ENCODE results near the gene BEND2. TPM values are rescaled to one million over a fixed set of nuclear protein-coding genes. Genes with fewer than 3 reads are reported as not detected.

Gene BEND2
- total RNA-seq, 1 experiment from 2014 or later: not detected

DNA sequence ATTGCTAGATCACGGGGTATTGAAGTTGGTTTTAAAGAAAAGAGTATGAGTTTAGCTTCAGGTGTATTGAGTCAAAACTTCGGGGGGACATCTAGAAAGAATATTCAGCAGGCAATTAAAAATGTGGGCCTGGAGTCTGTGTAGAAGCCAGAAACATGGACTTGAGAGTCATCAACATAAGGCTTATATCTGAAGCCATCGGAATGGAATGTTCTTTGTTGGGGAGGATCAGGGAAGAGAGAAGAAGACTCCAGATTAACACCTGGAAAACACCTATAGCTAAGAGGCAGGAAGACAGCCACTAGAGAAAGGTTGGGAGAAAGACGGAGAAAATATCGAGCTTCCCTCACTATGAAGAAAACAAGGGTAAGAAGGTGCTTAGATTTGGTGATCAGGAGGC, 69.5 kb downstream of the BEND2 start:
- intact Hi-C loops (cut with micrococcal nuclease; ENCODE audit: unreplicated experiment): no loop called here
- H3K4me3 ChIP-seq: no peak overlapping the region

DNA sequence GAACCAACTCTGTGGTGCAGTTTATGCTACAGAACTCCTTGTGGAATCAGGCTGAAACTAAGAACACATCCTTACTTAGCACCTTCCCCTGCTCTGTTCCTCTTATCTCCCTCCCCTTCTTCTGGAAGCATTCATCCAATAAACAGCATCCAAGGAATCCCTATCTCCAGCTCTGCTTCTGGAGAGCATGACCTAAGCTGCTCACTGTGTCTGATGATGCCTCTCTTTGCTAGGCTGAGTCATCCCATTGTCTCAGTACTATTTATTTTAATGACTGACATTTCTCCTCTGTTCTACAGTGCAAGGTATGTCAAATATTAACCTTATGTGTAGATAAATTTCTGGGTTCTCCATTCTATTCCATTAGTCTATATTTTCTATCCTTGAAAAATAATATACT, 71.2 kb downstream of the BEND2 start:
- Histone ChIP-seq H3K4me2 (no peak overlapping the region), H3K36me3 (ENCODE audit: low read depth) (no peaks in the 10 kb centered on the region), H3K79me2 (ENCODE audit: low read depth) (no peaks in the 10 kb centered on the region), H3K9me2 (ENCODE audit: insufficient read depth) (no peaks in the 10 kb centered on the region), H3F3A (ENCODE audit: insufficient read depth, low read depth) (no peaks in the 10 kb centered on the region), H4K20me1 (ENCODE audit: insufficient read depth) (no peaks in the 10 kb centered on the region), H3K27ac (no peak overlapping the region), H3K27me3 (ENCODE audit: insufficient read depth, low read depth) (no peaks in the 10 kb centered on the region), H3K4me3 (no peak overlapping the region), H3K4me1 (replicated peaks; ENCODE audit: insufficient read depth) (no peaks in the 10 kb centered on the region), H3K9me3 (ENCODE audit: insufficient read depth, low read depth) (no peaks in the 10 kb centered on the region), H2AFZ (no peak overlapping the region)
- CTCF ChIA-PET: no interaction called here
- no peak for TF ChIP-seq EZH2 (IDR thresholded peaks at IDR 0.05; ENCODE audit: low read depth)
- TF ChIP-seq, protein P1, sequence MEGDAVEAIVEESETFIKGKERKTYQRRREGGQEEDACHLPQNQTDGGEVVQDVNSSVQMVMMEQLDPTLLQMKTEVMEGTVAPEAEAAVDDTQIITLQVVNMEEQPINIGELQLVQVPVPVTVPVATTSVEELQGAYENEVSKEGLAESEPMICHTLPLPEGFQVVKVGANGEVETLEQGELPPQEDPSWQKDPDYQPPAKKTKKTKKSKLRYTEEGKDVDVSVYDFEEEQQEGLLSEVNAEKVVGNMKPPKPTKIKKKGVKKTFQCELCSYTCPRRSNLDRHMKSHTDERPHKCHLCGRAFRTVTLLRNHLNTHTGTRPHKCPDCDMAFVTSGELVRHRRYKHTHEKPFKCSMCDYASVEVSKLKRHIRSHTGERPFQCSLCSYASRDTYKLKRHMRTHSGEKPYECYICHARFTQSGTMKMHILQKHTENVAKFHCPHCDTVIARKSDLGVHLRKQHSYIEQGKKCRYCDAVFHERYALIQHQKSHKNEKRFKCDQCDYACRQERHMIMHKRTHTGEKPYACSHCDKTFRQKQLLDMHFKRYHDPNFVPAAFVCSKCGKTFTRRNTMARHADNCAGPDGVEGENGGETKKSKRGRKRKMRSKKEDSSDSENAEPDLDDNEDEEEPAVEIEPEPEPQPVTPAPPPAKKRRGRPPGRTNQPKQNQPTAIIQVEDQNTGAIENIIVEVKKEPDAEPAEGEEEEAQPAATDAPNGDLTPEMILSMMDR (conservative IDR thresholded peaks at IDR 0.05): no peak
- no peak for DNase-seq
- BruUV-seq (replicated peaks): no TSS peak
- POLR2A ChIA-PET (ENCODE audit: unreplicated experiment): no interaction called here
- intact Hi-C loops (cut with micrococcal nuclease; ENCODE audit: unreplicated experiment): no loop called here

More for the DNA sequence above, 69.5 kb downstream of the BEND2 start:
- H3K4me1 ChIP-seq (replicated peaks; ENCODE audit: insufficient read depth): no peaks in the 10 kb centered on the region
- H3K79me2 ChIP-seq (ENCODE audit: low read depth): no peaks in the 10 kb centered on the region
- no peaks in the 10 kb centered on the region for H4K20me1 ChIP-seq (ENCODE audit: insufficient read depth)
- H3K36me3 ChIP-seq (ENCODE audit: low read depth): no peaks in the 10 kb centered on the region
- no peaks in the 10 kb centered on the region for H3K9me3 ChIP-seq (ENCODE audit: insufficient read depth, low read depth)
- H3K27ac ChIP-seq: no peak overlapping the region
- POLR2A ChIA-PET (ENCODE audit: unreplicated experiment): no interaction called here
- DNase-seq: no peak
- no peak overlapping the region for H2AFZ ChIP-seq
- no peaks in the 10 kb centered on the region for H3F3A ChIP-seq (ENCODE audit: insufficient read depth, low read depth)
- H3K27me3 ChIP-seq (ENCODE audit: insufficient read depth, low read depth): no peaks in the 10 kb centered on the region
- no peak for TF ChIP-seq EZH2 (IDR thresholded peaks at IDR 0.05; ENCODE audit: low read depth)
- TF ChIP-seq, protein P1 (conservative IDR thresholded peaks at IDR 0.05): no peak
- no peak overlapping the region for H3K4me2 ChIP-seq
- CTCF ChIA-PET: no interaction called here
- no TSS peak for BruUV-seq (replicated peaks)
- no peaks in the 10 kb centered on the region for H3K9me2 ChIP-seq (ENCODE audit: insufficient read depth)

DNA sequence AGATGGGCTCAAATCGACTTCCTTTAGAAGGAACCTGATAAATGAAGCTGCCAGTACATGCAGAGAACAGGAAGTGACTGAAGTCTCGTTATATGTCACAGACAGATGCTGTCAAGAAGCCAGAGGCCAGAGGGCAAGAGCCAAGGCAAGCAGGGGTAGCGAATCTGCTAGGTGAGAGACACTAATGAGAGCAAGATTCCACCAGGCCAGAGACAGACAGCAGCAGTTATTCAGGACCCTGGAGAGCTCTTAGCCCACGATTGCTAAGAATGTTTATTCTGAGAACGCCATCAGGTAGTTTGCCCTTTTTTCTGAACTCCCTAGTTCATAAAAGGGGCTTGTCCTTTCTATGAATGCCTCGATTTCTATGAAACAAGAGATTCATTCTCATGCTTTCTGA, 73.7 kb downstream of the BEND2 start:
- no peak for DNase-seq
- no peak overlapping the region for H3K4me3 ChIP-seq
- no peak overlapping the region for H2AFZ ChIP-seq
- H3K9me3 ChIP-seq (ENCODE audit: insufficient read depth, low read depth): no peaks in the 10 kb centered on the region
- ChIA-PET CTCF (no interaction called here), POLR2A (ENCODE audit: unreplicated experiment) (no interaction called here)
- no peaks in the 10 kb centered on the region for H3K4me1 ChIP-seq (replicated peaks; ENCODE audit: insufficient read depth)
- no peaks in the 10 kb centered on the region for H3F3A ChIP-seq (ENCODE audit: insufficient read depth, low read depth)
- intact Hi-C loops (cut with micrococcal nuclease; ENCODE audit: unreplicated experiment): no loop called here
- no peak overlapping the region for H3K4me2 ChIP-seq
- H3K27me3 ChIP-seq (ENCODE audit: insufficient read depth, low read depth): no peaks in the 10 kb centered on the region
- TF ChIP-seq, protein P1 (conservative IDR thresholded peaks at IDR 0.05): no peak
- no peak for TF ChIP-seq EZH2 (IDR thresholded peaks at IDR 0.05; ENCODE audit: low read depth)
- no peaks in the 10 kb centered on the region for H3K79me2 ChIP-seq (ENCODE audit: low read depth)
- no peaks in the 10 kb centered on the region for H3K36me3 ChIP-seq (ENCODE audit: low read depth)
- H3K27ac ChIP-seq: no peak overlapping the region
- no peaks in the 10 kb centered on the region for H4K20me1 ChIP-seq (ENCODE audit: insufficient read depth)
- H3K9me2 ChIP-seq (ENCODE audit: insufficient read depth): no peaks in the 10 kb centered on the region
- BruUV-seq (replicated peaks): no TSS peak

Data from PC-9 (cell line).